CD4-positive, alpha-beta T cell (primary cell): ENCODE data around the gene FBN1. TPM values are rescaled to one million over a fixed set of nuclear protein-coding genes. Genes with fewer than 3 reads are reported as not detected.

Source experiments
- ATAC-seq: fragments of 200-7000 bp; cut with Tn5 transposase; one replicate; pipeline ENCODE4 v1.10.0; 2022; ENCODE audit warnings: mild to moderate bottlenecking; ENCODE audit not compliant: poor library complexity
- CTCF ChIA-PET: fragments of 350-600 bp; sonication (Branson Sonifier 250); formaldehyde crosslinking; loops from one replicate; lab custom pipeline; 2021; ENCODE audit warnings: antibody characterized with exemption, inconsistent platforms; lab: Charles Lee
- POLR2A ChIA-PET: fragments of 350-600 bp; sonication (Branson Sonifier 250); formaldehyde crosslinking; loops from one replicate; lab custom pipeline; 2021; ENCODE audit warnings: antibody characterized with exemption, inconsistent platforms; lab: Charles Lee
- DNase-seq, 14 experiments: peaks; one replicate each; pipeline ENCODE4 v3.0.0-alpha.2; 2013 to 2020; ENCODE audit warnings: mixed read lengths in 2 of 14
- H3K27ac ChIP-seq, 2 donors: one replicate each; pipeline versions ENCODE4 v1.5.1 to v1.7.0; 2013; ENCODE audit warnings: low read length in 2 of 2, low read depth in 1 of 2, mild to moderate bottlenecking in 1 of 2
- H3K27me3 ChIP-seq, 2 experiments: 1 replicate in 1 of 2; 2 replicates in 1 of 2; pipeline versions ENCODE4 v1.6.1 to v1.7.0; 2013; ENCODE audit warnings: low read length in 2 of 2, control low read depth in 1 of 2, mild to moderate bottlenecking in 1 of 2, moderate library complexity in 1 of 2; ENCODE audit not compliant: insufficient read depth in 2 of 2, control insufficient read depth in 1 of 2
- H3K36me3 ChIP-seq: one replicate; pipeline ENCODE4 v1.6.1; 2013; ENCODE audit warnings: low read length, control low read depth; ENCODE audit not compliant: insufficient read depth
- H3K4me1 ChIP-seq: one replicate; pipeline ENCODE4 v1.6.1; 2013; ENCODE audit warnings: low read length, control low read depth; ENCODE audit not compliant: insufficient read depth
- H3K4me3 ChIP-seq: one replicate; pipeline ENCODE4 v1.5.1; 2013; ENCODE audit warnings: mild to moderate bottlenecking, low read length, moderate library complexity
- H3K9me3 ChIP-seq, 2 experiments: 1 replicate in 1 of 2; 2 replicates in 1 of 2; pipeline versions ENCODE4 v1.6.1 to v1.7.0; 2013; ENCODE audit warnings: low read length in 2 of 2, mild to moderate bottlenecking in 2 of 2, control low read depth in 1 of 2, moderate library complexity in 1 of 2; ENCODE audit not compliant: control insufficient read depth in 1 of 2, insufficient read depth in 1 of 2
- H3K27ac Mint-ChIP-seq: one replicate; pipeline ENCODE4 v1.8.0; 2020; ENCODE audit warnings: mixed read lengths
- H3K27me3 Mint-ChIP-seq: one replicate; pipeline ENCODE4 v1.8.0; 2021; ENCODE audit warnings: mixed read lengths
- H3K36me3 Mint-ChIP-seq: one replicate; pipeline ENCODE4 v1.8.0; 2021; ENCODE audit warnings: low read depth, mixed read lengths
- H3K4me1 Mint-ChIP-seq: one replicate; pipeline ENCODE4 v1.8.0; 2021; ENCODE audit warnings: low read depth, mixed read lengths
- H3K4me3 Mint-ChIP-seq: one replicate; pipeline ENCODE4 v1.8.0; 2020; ENCODE audit warnings: mild to moderate bottlenecking, mixed read lengths
- H3K9me3 Mint-ChIP-seq: one replicate; pipeline ENCODE4 v1.8.0; 2020; ENCODE audit warnings: mixed read lengths
- CTCF ChIP-seq: fragments of 200-600 bp; IDR thresholded peaks from one replicate; pipeline ENCODE4 v1.8.0; 2022; ENCODE audit warnings: antibody characterized with exemption, mild to moderate bottlenecking
- intact Hi-C, 2 experiments: fragments of 100-400 bp; cut with DNase I in 1 of 2; cut with micrococcal nuclease in 1 of 2; formaldehyde crosslinking; loops; one replicate each; pipeline versions ENCODE4 v1.15.1 to v1.9.0; 2023 to 2025; cut with DNase I, micrococcal nuclease
- total RNA-seq, 174 experiments: library from RNA in 2 of 174; stranded (reverse) in 2 of 174; gene quantifications; one replicate each; pipeline ENCODE4 v1.2.3 and lab custom pipeline; 2021 to 2026

Gene FBN1
- total RNA-seq, 2 experiments from 2014 or later, result 0.11 to 0.25 TPM

DNA sequence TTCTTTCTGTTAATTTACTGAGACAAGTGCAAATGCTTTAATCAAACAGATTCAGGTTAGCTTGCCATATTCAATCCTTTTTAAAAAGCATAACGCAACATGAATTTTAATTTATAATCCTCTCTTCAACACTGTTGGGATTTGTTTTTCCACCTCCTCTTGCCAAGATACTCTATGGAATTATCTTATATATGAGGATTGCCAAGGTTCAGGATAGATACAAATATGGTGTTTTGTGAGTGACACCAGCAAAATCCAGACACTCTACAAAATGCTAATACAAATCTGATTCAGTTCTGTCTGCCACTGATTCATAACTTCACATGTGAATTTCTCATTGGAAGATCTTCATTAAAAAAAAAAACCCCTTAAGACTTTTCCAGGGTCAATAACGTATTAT is 104.8 kb downstream of the FBN1 start:
- no peak for TF ChIP-seq CTCF
- Mint-ChIP-seq H3K27ac (no peak overlapping the region), H3K27me3 (no peaks in the 10 kb centered on the region), H3K9me3 (no peaks in the 10 kb centered on the region), H3K36me3 (no peaks in the 10 kb centered on the region), H3K4me3 (no peak overlapping the region), H3K4me1 (no peaks in the 10 kb centered on the region)
- Histone ChIP-seq H3K9me3 (no peaks in the 10 kb centered on the region), H3K36me3 (no peaks in the 10 kb centered on the region), H3K4me3 (no peak overlapping the region), H3K27ac (no peak overlapping the region), H3K4me1 (no peaks in the 10 kb centered on the region), H3K27me3 (no peaks in the 10 kb centered on the region)
- intact Hi-C loops, result no loop called here
- ChIA-PET CTCF (no interaction called here), POLR2A (no interaction called here)
- no peak for DNase-seq
- ATAC-seq, result no peak

DNA sequence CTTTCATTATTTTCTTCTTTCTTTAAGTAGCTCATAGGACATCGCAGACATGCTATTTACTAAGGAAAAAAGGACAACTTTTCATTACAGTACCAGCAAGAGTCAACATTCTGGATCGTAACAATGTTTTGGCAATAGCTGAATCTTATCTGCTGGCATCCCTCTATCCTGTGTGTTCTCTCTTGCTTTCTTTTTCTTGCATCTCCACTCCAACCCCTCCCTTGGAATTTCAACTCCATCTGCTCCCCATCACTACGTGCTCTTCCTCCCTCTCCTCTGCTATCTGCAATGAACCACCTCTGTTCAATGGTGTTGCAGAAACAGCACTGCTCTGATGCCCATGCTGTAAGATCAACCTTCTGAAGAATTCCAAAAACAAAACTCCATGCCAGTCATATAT is 106.6 kb downstream of the FBN1 start:
- intact Hi-C loops, result no loop called here
- Histone ChIP-seq H3K27me3 (no peaks in the 10 kb centered on the region), H3K4me3 (no peak overlapping the region), H3K27ac (no peak overlapping the region), H3K36me3 (no peaks in the 10 kb centered on the region), H3K9me3 (no peaks in the 10 kb centered on the region), H3K4me1 (no peaks in the 10 kb centered on the region)
- ATAC-seq (no peak), DNase-seq (no peak)
- H3K27me3 Mint-ChIP-seq, result no peaks in the 10 kb centered on the region
- POLR2A ChIA-PET, result no interaction called here
- no peaks in the 10 kb centered on the region for H3K36me3 Mint-ChIP-seq
- H3K27ac Mint-ChIP-seq, result no peak overlapping the region
- CTCF ChIA-PET, result no interaction called here
- no peak overlapping the region for H3K4me3 Mint-ChIP-seq
- H3K9me3 Mint-ChIP-seq, result no peaks in the 10 kb centered on the region
- no peaks in the 10 kb centered on the region for H3K4me1 Mint-ChIP-seq
- TF ChIP-seq CTCF, result no peak

DNA sequence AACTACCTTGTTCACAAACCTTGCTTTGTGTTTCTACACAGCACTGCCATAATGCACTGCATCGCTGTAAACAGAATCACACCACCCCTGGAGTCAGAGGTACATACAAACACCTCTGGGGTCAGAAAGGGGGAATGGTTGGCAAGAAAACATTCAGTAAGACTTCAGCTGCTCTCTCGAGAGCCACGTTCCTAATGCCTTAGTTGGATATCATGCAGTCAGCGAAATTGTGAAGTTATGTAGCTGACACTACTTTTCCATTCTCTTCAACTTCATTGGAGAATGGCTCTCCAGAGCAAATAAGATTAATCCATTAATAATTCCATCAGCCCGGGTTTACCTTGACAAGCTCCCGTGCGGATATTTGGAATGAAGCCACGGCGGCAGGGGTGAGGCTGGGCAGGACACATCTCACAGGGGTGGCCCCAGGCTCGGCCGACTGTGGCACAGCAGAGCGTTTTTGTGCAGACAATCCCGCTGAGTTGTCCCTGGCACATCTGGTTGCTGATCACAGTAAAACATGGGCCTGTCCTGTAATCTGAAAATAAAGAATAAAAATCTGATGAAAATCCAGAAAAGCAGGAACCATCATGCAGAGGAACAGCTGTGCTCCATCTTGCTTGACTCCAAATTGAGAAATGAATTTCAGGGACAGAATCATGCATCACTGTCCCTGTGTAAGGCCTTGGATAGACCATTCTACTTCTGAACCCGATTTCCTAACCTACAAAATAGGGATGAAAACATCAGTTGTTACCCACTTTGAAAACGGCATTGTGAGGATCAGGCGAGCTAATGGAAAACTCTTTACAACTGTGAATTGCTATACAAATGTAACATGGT is 108.0 kb downstream of the FBN1 start:
- intact Hi-C loops, result no loop called here
- no peak for DNase-seq
- H3K36me3 Mint-ChIP-seq, result no peaks in the 10 kb centered on the region
- POLR2A ChIA-PET, result no interaction called here
- Histone ChIP-seq H3K27ac (no peak overlapping the region), H3K4me1 (no peaks in the 10 kb centered on the region), H3K27me3 (no peaks in the 10 kb centered on the region), H3K4me3 (no peak overlapping the region), H3K36me3 (no peaks in the 10 kb centered on the region), H3K9me3 (no peaks in the 10 kb centered on the region)
- no peak for TF ChIP-seq CTCF
- no peaks in the 10 kb centered on the region for H3K9me3 Mint-ChIP-seq
- H3K27me3 Mint-ChIP-seq, result no peaks in the 10 kb centered on the region
- no peak for ATAC-seq
- CTCF ChIA-PET, result no interaction called here
- no peaks in the 10 kb centered on the region for H3K4me1 Mint-ChIP-seq
- H3K4me3 Mint-ChIP-seq, result no peak overlapping the region
- no peak overlapping the region for H3K27ac Mint-ChIP-seq
